Small intestine (tissue), 16 donors: ENCODE measurements around the gene IFI27L2. TPM values are rescaled to one million over a fixed set of nuclear protein-coding genes. Genes with fewer than 3 reads are reported as not detected.
A peak's percentile ranks its signal among the peaks of the same experiment; 100 is the strongest.

Source experiments
- DNase-seq, 2 donors: peaks; one replicate each; pipeline versions ENCODE4 v3.0.0 to v3.0.0-alpha.2; 2013
- FAIRE-seq: peaks from 2 replicates; lab custom pipeline; 2012; peaks lifted over from hg19 to GRCh38; lab: Jason Lieb, UNC
- H3K27ac ChIP-seq, 3 donors: one replicate each; pipeline ENCODE4 v1.5.1; 2013; ENCODE audit warnings: low read length in 2 of 3, mild to moderate bottlenecking in 2 of 3, control low read depth in 1 of 3, inconsistent platforms in 1 of 3, low read depth in 1 of 3, moderate library complexity in 1 of 3
- H3K27me3 ChIP-seq, 3 donors: one replicate each; pipeline ENCODE4 v1.6.1; 2013; ENCODE audit warnings: low read length in 3 of 3, inconsistent platforms in 1 of 3; ENCODE audit not compliant: control insufficient read depth in 3 of 3, insufficient read depth in 3 of 3
- H3K36me3 ChIP-seq, 3 donors: one replicate each; pipeline ENCODE4 v1.6.1; 2013; ENCODE audit warnings: low read length in 3 of 3, inconsistent platforms in 1 of 3, low read depth in 1 of 3, mild to moderate bottlenecking in 1 of 3, moderate library complexity in 1 of 3; ENCODE audit not compliant: control insufficient read depth in 3 of 3, insufficient read depth in 2 of 3
- H3K4me1 ChIP-seq, 3 donors: one replicate each; pipeline ENCODE4 v1.6.1; 2013; ENCODE audit warnings: low read length in 2 of 3, inconsistent platforms in 1 of 3, low read depth in 1 of 3, mild to moderate bottlenecking in 1 of 3, moderate library complexity in 1 of 3; ENCODE audit not compliant: control insufficient read depth in 3 of 3, insufficient read depth in 2 of 3
- H3K4me3 ChIP-seq, 3 donors: one replicate each; pipeline ENCODE4 v1.5.1; 2013; ENCODE audit warnings: low read length in 3 of 3, control low read depth in 1 of 3, inconsistent platforms in 1 of 3, low read depth in 1 of 3, mild to moderate bottlenecking in 1 of 3, moderate library complexity in 1 of 3
- H3K9me3 ChIP-seq, 2 donors: one replicate each; pipeline ENCODE4 v1.6.1; 2013; ENCODE audit warnings: low read depth in 1 of 2, low read length in 1 of 2; ENCODE audit not compliant: control insufficient read depth in 2 of 2, insufficient read depth in 1 of 2
- WGBS, 3 donors: extraction: QIAGEN DNeasy Blood & Tissue Kit; methylation state at CpG; one replicate each; pipeline ENCODE4 v1.1.7; 2013; 5-methylcytosine and 5-hydroxymethylcytosine counted together
- long read RNA-seq, 10 donors: transcript quantifications; one replicate each; lab custom pipeline, GENCODE V29; 2026
- polyA plus RNA-seq, 4 donors: library from polyadenylated mRNA; stranded (reverse) in 3 of 4; unstranded in 1 of 4; fragments of 200-250 nt in 3 of 4; fragments of 120-200 nt in 1 of 4; gene quantifications; one replicate each; pipeline versions ENCODE4 v1.2.1 to v1.2.3, GENCODE V29; 2013
- donor health status: healthy with polysubstance abuse.
- donor health status: control.
- donor health status: control.
- donor health status: Bipolar disorder and iron deficiency.
- donor health status: healthy.

The IFI27L2 gene, protein sequence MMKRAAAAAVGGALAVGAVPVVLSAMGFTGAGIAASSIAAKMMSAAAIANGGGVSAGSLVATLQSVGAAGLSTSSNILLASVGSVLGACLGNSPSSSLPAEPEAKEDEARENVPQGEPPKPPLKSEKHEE
- polyA plus RNA-seq: 10 to 100 TPM; 23.0 to 96.7 (median 70.2) TPM
- long read RNA-seq, donor 1: 0 reads
- long read RNA-seq, donor 2, transcript IFI27L2-201 (4 exons, 511 nt): major isoform, 16 of 24 reads
- long read RNA-seq, donor 2, partial matches to known transcripts: 0 of 24 reads
- long read RNA-seq, donor 2, other reads (novel, unspliced or antisense): 0 of 24 reads
- long read RNA-seq, donor 3, transcript IFI27L2-201 (4 exons, 511 nt): major isoform, 21 of 36 reads
- long read RNA-seq, donor 3, transcript IFI27L2-203 (2 exons, 676 nt): minor isoform, 5 of 36 reads
- long read RNA-seq, donor 3, transcript IFI27L2-204 (3 exons, 516 nt): minor isoform, 10 of 36 reads
- long read RNA-seq, donor 3, partial matches to known transcripts: 0 of 36 reads
- long read RNA-seq, donor 3, other reads (novel, unspliced or antisense): 0 of 36 reads
- long read RNA-seq, donor 4, partial matches to known transcripts: 0 of 2 reads
- long read RNA-seq, donor 4, other reads (novel, unspliced or antisense): 0 of 2 reads
- long read RNA-seq, donor 5, transcript IFI27L2-201 (4 exons, 511 nt): major isoform, 26 of 33 reads
- long read RNA-seq, donor 5, transcript IFI27L2-203 (2 exons, 676 nt): minor isoform, 6 of 33 reads
- long read RNA-seq, donor 5, partial matches to known transcripts: 0 of 33 reads
- long read RNA-seq, donor 5, other reads (novel, unspliced or antisense): 0 of 33 reads
- long read RNA-seq, donor 6, transcript IFI27L2-201 (4 exons, 511 nt): major isoform, 28 of 36 reads
- long read RNA-seq, donor 6, transcript IFI27L2-203 (2 exons, 676 nt): minor isoform, 5 of 36 reads
- long read RNA-seq, donor 6, partial matches to known transcripts: 0 of 36 reads
- long read RNA-seq, donor 6, other reads (novel, unspliced or antisense): 0 of 36 reads
- long read RNA-seq, donor 7: 0 reads
- long read RNA-seq, donor 8, partial matches to known transcripts: 0 of 7 reads
- long read RNA-seq, donor 8, other reads (novel, unspliced or antisense): 0 of 7 reads
- long read RNA-seq, donor 9, transcript IFI27L2-203 (2 exons, 676 nt): major isoform, 5 of 11 reads
- long read RNA-seq, donor 9, partial matches to known transcripts: 0 of 11 reads
- long read RNA-seq, donor 9, other reads (novel, unspliced or antisense): 0 of 11 reads
- long read RNA-seq, donor 10, transcript IFI27L2-203 (2 exons, 676 nt): minor isoform, 7 of 74 reads
- long read RNA-seq, donor 10, transcript IFI27L2-204 (3 exons, 516 nt): minor isoform, 9 of 74 reads
- long read RNA-seq, donor 10, transcript IFI27L2-201 (4 exons, 511 nt): major isoform, 56 of 74 reads
- long read RNA-seq, donor 10, partial matches to known transcripts: 0 of 74 reads
- long read RNA-seq, donor 10, other reads (novel, unspliced or antisense): 0 of 74 reads

DNA sequence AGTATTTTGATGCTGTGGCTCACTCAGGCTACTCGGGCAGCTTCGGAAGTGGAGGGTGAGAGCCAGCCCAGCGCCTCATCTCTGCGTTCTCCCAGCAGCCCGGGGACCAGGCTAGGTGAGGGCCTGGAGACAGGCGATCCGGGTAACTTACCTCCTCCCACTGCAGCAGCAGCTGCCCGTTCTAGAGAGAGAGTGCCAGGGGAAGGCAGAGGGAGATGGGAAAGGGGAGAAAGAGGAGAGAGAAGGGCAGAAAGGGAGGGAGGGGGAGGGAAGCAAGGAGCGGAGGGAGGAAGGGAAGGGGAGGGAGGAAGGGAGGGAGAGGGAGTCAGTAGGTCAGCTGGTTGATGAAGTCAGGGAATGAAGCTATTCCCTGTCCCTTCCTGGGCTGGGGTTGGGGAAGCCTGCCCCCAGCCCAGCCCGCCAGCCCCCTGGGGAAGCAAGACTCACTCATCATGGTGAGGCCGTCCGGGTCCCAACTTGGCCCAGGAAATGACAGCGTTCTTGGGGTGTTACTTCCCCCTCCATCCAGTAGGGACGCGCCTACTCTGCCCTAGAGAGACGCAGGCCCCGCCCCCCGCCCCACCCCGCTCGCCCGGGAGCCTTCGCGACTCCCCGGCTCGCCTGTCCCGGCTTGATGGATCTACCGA lies at the start of gene IFI27L2:
IFI27L2 (minus strand) TSS at position 494 of the 647 bp plus-strand sequence; CDS start at position 454, 40 bp downstream.
- H3K27me3 ChIP-seq: no peaks in the 10 kb centered on the region
- H3K9me3 ChIP-seq: no peaks in the 10 kb centered on the region
- peak; percentile 69 to 90 for DNase-seq
- FAIRE-seq: no peak
- H3K36me3 ChIP-seq: peaks cover 0 to 11% (median 0%) of the 10 kb centered on the region in 3 donors
- WGBS, 3 donors: 1 to 3% (median 2%) methylated on average over 27 of the region's 27 CpGs
- H3K27ac ChIP-seq: peak within 1 kb of the TSS in 2 of 3 donors; percentile 46 to 61
- H3K4me3 ChIP-seq: peak within 1 kb of the TSS; percentile 28 to 60 (median 60)
- peaks cover 0 to 8% (median 0%) of the 10 kb centered on the region in 3 donors for H3K4me1 ChIP-seq

DNA sequence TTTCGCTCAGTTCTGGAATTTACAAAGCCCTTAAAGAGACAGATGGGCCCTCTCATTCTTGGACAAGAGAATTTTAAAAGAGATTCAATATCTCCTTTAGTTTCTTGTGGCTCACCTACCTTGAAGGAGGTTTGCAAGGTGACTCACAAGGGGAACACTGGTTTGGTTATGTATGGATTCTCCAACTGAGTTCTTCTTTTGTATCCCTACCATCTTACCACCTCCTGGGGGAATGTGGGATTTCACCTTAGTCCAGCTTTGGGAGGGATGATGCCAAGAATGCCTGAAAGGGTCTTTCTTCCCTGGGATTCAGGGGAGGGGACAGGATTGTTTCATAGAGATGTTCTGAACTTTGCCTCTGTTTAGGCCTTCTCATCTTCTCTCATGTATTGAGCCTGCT lies 48.4 kb upstream of the IFI27L2 start:
- FAIRE-seq (no peak), DNase-seq (no peak)
- 43 to 76% (median 66%) methylated on average over 1 of the region's 1 CpG for WGBS, 3 donors
- no peaks in the 10 kb centered on the region for H3K36me3 ChIP-seq
- peaks cover 2 to 33% (median 6%) of the 10 kb centered on the region in 3 donors for H3K27me3 ChIP-seq
- no peak overlapping the region for H3K4me3 ChIP-seq
- no peak overlapping the region for H3K27ac ChIP-seq
- peaks cover 0 to 4% (median 0%) of the 10 kb centered on the region in 3 donors for H3K4me1 ChIP-seq
- no peaks in the 10 kb centered on the region for H3K9me3 ChIP-seq

DNA sequence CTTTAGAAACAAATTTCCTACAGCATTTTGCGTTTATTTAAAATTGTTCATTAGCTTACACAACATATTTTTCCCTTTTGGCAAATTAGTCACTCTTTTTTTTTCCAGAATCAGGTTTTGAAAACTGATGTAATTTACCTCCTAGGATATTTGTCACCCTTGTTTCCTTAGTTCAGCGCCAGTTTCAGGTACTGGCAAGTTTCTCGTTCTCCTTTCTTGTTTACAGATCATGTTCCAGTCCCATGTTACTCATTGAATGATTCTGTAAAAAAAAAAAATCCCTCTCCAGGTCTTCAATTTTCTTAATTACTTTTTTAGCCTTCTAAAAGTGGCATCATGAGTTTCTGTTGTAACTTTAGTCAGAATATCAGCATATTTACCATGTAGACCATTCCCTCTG lies 47.4 kb upstream of the IFI27L2 start:
- Histone ChIP-seq H3K27me3 (peaks cover 0 to 41% (median 8%) of the 10 kb centered on the region in 3 donors), H3K9me3 (no peaks in the 10 kb centered on the region), H3K36me3 (no peaks in the 10 kb centered on the region), H3K4me1 (peaks cover 0 to 4% (median 0%) of the 10 kb centered on the region in 3 donors), H3K4me3 (no peak overlapping the region), H3K27ac (no peak overlapping the region)
- no peak for DNase-seq
- 50 to 65% (median 61%) methylated on average over 3 of the region's 3 CpGs for WGBS, 3 donors
- no peak for FAIRE-seq

DNA sequence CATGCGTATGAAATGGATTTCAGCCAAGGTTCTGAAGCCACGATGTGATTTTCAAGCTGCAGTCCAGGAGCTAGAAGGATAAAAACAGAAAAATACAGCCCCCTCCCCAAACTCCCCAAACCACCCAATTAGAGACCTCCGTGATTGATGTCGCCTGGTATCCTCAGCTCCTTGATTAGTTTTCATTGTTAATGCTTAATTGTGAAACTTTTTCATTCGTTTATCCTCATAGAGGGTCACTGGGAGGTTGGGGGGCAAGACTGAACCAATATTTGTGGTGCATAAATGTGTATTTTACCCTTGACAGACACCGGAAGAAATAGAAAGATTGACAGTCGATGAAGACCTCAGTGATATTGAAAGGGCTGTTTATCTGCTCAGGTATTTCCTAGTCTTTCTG lies 46.3 kb upstream of the IFI27L2 start:
- Histone ChIP-seq H3K9me3 (no peaks in the 10 kb centered on the region), H3K27me3 (peaks cover 0 to 49% (median 8%) of the 10 kb centered on the region in 3 donors), H3K36me3 (no peaks in the 10 kb centered on the region), H3K4me3 (no peak overlapping the region), H3K4me1 (peaks cover 0 to 4% (median 0%) of the 10 kb centered on the region in 3 donors), H3K27ac (no peak overlapping the region)
- DNase-seq (no peak), FAIRE-seq (no peak)
- 14 to 22% (median 14%) methylated on average over 7 of the region's 7 CpGs for WGBS, 3 donors

DNA sequence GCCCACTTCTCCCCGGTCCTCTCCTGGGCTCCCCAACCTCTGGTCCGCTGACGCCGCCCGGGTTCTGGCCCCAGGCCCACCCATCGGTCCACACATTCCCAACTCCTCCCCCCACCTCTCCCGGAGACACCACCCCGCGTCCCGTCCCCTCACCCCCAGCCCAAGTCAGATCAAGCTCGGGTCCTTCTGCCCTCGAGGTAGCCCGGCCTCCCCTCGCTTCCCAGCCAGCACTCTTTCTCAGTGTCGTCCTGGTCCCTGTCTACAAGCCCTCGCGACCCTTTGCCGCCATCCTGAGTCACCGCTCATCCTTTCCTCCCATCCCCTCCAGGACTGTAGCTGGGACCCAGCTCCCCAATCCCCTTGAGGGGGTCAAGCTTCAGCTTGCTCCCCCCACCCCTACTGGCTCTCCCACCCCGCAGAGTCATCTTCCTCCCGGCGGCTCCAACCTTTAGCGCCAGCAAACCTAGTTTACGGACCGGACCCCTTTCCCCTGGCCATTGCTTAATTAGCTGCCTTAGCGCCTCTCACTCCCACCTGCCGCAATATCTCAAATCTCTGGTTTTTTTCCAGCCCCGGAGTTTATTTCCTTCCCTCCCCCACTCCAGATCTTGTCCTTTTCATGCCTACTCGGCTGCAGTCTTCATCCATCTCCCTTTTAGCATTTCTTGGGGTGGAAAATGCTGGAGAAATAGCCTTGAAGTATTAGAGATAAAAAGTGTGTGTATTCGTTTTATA lies 45.8 kb upstream of the IFI27L2 start:
- Histone ChIP-seq H3K27me3 (peaks cover 0 to 49% (median 8%) of the 10 kb centered on the region in 3 donors), H3K4me3 (peak overlapping the region in 1 of 3 donors; percentile 63), H3K9me3 (no peaks in the 10 kb centered on the region), H3K4me1 (peaks cover 0 to 4% (median 0%) of the 10 kb centered on the region in 3 donors), H3K27ac (no peak overlapping the region), H3K36me3 (no peaks in the 10 kb centered on the region)
- WGBS, 3 donors: 1 to 3% (median 3%) methylated on average over 27 to 30 of the region's 30 CpGs
- FAIRE-seq (no peak), DNase-seq (no peak)

DNA sequence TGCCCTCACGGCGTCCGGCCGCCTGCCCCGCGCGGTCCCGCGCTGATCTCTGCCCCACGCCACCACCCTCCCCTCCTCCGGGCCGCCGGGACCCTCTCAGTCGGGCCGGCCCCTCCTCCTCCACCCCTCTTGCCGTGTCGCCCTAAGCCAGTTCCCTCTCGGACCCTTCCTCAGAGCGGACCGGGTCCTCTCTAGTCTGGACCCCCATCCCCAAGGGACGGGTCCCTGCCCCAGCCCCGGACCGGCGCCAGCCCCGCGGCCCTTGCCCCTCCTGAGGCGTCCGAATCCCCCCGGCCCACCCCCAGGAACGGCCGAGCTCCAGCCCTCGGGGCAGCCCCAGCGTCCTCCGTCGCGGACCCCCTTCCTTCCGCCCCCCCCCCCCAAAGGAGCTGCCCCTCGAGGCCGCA lies 45.2 kb upstream of the IFI27L2 start:
- H3K4me3 ChIP-seq: peak overlapping the region in 1 of 3 donors; percentile 63
- H3K9me3 ChIP-seq: no peaks in the 10 kb centered on the region
- peaks cover 0 to 49% (median 8%) of the 10 kb centered on the region in 3 donors for H3K27me3 ChIP-seq
- H3K36me3 ChIP-seq: no peaks in the 10 kb centered on the region
- FAIRE-seq: no peak
- peaks cover 0 to 4% (median 0%) of the 10 kb centered on the region in 3 donors for H3K4me1 ChIP-seq
- WGBS, 3 donors: 0 to 1% (median 1%) methylated on average over 28 to 39 of the region's 39 CpGs
- DNase-seq: no peak
- no peak overlapping the region for H3K27ac ChIP-seq
